ENCODE data around the gene CAMP. TPM values are rescaled to one million over a fixed set of nuclear protein-coding genes. Genes with fewer than 3 reads are reported as not detected.
"Not testable (repeated sequence)": the region's sequence is repeated elsewhere in the genome, so short reads cannot be mapped to it uniquely, and the experiment has no call there.

Gene CAMP
- total RNA-seq, 4 donors from 2014 or later: not detected

DNA sequence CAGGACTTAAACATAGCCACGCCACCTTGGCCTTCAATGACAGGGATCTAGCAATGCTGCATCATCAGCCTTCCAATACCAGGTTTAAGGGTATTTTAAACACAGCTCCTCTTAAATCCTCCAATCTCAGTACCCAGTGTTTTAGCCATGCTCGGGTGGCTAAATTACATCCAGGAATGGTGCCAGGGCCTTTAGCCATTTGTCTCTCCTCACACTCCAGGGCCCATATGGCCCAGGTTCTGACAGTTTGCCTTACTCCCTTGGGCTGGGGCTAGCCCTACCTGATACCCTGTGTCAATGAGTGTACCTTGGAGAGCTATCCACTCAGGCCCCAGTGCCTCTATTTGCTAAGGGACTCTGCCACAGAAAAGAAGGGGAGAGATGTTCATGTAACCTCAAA, 47.0 kb downstream of the CAMP start:
- intact Hi-C loops (cut with DNase I; ENCODE audit: low total_unique reads) (loop anchor here (5.0 to 10.0 kb wide), 2 partner anchors 164 to 1042 kb away; partner anchors contain the start of gene PLXNB1), in situ Hi-C loops (cut with MboI; ENCODE audit: low pct_ligation_motif_present in 1 of 4, low pct_unique_long_range_greater_than_20kb in 1 of 4, low sequenced_read_pairs in 3 of 4) (loop anchor here in 2 of 4 donors (5.0 to 10.0 kb wide), 3 partner anchors 134 to 167 kb away; partner anchors contain the start of gene PLXNB1 (in 1 of the 2))
- no peak for DNase-seq
- TF ChIP-seq, protein P1, sequence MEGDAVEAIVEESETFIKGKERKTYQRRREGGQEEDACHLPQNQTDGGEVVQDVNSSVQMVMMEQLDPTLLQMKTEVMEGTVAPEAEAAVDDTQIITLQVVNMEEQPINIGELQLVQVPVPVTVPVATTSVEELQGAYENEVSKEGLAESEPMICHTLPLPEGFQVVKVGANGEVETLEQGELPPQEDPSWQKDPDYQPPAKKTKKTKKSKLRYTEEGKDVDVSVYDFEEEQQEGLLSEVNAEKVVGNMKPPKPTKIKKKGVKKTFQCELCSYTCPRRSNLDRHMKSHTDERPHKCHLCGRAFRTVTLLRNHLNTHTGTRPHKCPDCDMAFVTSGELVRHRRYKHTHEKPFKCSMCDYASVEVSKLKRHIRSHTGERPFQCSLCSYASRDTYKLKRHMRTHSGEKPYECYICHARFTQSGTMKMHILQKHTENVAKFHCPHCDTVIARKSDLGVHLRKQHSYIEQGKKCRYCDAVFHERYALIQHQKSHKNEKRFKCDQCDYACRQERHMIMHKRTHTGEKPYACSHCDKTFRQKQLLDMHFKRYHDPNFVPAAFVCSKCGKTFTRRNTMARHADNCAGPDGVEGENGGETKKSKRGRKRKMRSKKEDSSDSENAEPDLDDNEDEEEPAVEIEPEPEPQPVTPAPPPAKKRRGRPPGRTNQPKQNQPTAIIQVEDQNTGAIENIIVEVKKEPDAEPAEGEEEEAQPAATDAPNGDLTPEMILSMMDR (IDR thresholded peaks at IDR 0.05): no peak
- TF ChIP-seq POLR2AphosphoS5 (IDR thresholded peaks at IDR 0.05): no peak
- TF ChIP-seq EP300 (IDR thresholded peaks at IDR 0.05; ENCODE audit: low read depth): no peak
- TF ChIP-seq POLR2A (IDR thresholded peaks at IDR 0.05): no peak
- Histone ChIP-seq H3K27ac (no peak overlapping the region), H3K27me3 (no peaks in the 10 kb centered on the region), H3K4me3 (no peak overlapping the region), H3K36me3 (peaks cover 0 to 6% (median 0%) of the 10 kb centered on the region in 4 donors), H3K4me1 (peaks cover 0 to 22% (median 14%) of the 10 kb centered on the region in 4 donors), H3K9me3 (no peaks in the 10 kb centered on the region)
- WGBS, 2 donors (ENCODE audit: low coverage in 1 of 2): 85 to 100% methylated on average over 1 to 2 of the region's 2 CpGs

DNA sequence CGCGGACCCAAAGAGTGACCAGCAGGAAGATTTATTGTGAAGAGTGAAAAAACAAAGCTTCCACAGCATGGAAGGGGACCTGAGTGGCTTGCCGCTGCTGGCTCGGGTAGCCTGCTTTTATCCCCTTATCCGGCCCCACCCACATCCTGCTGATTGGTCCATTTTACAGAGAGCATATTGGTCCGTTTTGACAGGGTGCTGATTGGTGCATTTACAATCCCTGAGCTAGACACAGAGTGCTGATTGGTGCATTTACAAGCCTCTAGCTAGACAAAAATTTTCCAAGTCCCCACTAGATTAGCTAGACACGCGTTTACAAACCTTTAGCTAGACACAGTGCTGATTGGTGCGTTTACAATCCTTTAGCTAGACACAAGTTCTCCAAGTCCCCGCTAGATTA, 47.9 kb downstream of the CAMP start:
- not testable (repeated sequence) for H3K4me3 ChIP-seq, H3K27ac ChIP-seq, H3K27me3 ChIP-seq, DNase-seq, H3K9me3 ChIP-seq, H3K36me3 ChIP-seq
- in situ Hi-C loops (cut with MboI; ENCODE audit: low pct_ligation_motif_present in 1 of 4, low pct_unique_long_range_greater_than_20kb in 1 of 4, low sequenced_read_pairs in 3 of 4): loop anchor here in 2 of 4 donors (5.0 to 10.0 kb wide), 3 partner anchors 134 to 166 kb away; partner anchors contain the start of gene PLXNB1 (in 1 of the 2)
- intact Hi-C loops (cut with DNase I; ENCODE audit: low total_unique reads): loop anchor here (5.0 to 10.0 kb wide), 2 partner anchors 164 to 1041 kb away; partner anchors contain the start of gene PLXNB1
- 92 to 94% methylated on average over 2 to 10 of the region's 10 CpGs for WGBS, 2 donors (ENCODE audit: low coverage in 1 of 2)
- H3K4me1 ChIP-seq: peaks cover 0 to 22% (median 14%) of the 10 kb centered on the region in 4 donors

DNA sequence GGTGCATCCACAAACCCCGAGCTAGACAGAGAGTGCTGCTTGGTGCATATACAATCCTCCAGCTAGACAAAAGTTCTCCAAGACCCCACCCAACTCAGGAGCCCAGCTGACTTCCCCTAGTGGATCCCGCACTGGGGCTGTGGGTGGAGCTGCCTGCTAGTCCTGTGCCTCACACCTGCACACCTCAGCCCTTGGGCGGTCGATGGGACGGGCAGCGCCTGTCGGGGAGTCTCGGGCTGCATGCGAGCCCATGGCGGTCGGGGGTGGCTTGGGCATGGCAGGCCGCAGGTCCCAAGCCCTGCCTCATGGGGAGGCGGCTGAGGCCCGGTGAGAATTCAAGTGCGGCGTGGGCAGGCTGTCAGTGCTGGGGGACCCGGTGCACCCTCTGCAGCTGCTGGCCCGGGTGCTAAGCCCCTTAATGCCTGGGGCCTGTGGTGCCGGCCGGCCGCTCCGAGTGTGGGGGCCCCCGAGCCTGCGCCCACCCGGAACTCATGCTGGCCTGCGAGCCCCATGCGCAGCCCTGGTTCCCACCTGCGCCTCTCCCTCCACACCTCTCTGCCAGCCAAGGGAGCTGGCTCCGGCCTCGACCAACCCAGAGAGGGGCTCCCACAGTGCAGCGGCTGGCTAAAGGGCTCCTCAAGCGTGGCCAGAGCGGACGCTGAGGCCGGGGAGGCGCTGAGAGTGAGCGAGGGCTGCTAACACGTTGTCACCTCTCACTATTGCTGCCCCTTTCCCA, 48.6 kb downstream of the CAMP start:
- no peak for TF ChIP-seq EP300 (IDR thresholded peaks at IDR 0.05; ENCODE audit: low read depth)
- H3K4me1 ChIP-seq: peaks cover 0 to 22% (median 14%) of the 10 kb centered on the region in 4 donors
- no peaks in the 10 kb centered on the region for H3K36me3 ChIP-seq
- H3K27me3 ChIP-seq: no peaks in the 10 kb centered on the region
- in situ Hi-C loops (cut with MboI; ENCODE audit: low pct_ligation_motif_present in 1 of 4, low pct_unique_long_range_greater_than_20kb in 1 of 4, low sequenced_read_pairs in 3 of 4) (loop anchor here in 2 of 4 donors (5.0 to 10.0 kb wide), 3 partner anchors 133 to 165 kb away; partner anchors contain the start of gene PLXNB1 (in 1 of the 2)), intact Hi-C loops (cut with DNase I; ENCODE audit: low total_unique reads) (loop anchor here (5.0 to 10.0 kb wide), 2 partner anchors 163 to 1040 kb away; partner anchors contain the start of gene PLXNB1)
- WGBS, 2 donors (ENCODE audit: low coverage in 1 of 2): 98% methylated on average over 26 of the region's 38 CpGs; no CpG with 5 or more reads in 1 of the 2 donors
- H3K9me3 ChIP-seq: no peaks in the 10 kb centered on the region
- no peak overlapping the region for H3K4me3 ChIP-seq
- DNase-seq: no peak
- H3K27ac ChIP-seq: no peak overlapping the region

DNA sequence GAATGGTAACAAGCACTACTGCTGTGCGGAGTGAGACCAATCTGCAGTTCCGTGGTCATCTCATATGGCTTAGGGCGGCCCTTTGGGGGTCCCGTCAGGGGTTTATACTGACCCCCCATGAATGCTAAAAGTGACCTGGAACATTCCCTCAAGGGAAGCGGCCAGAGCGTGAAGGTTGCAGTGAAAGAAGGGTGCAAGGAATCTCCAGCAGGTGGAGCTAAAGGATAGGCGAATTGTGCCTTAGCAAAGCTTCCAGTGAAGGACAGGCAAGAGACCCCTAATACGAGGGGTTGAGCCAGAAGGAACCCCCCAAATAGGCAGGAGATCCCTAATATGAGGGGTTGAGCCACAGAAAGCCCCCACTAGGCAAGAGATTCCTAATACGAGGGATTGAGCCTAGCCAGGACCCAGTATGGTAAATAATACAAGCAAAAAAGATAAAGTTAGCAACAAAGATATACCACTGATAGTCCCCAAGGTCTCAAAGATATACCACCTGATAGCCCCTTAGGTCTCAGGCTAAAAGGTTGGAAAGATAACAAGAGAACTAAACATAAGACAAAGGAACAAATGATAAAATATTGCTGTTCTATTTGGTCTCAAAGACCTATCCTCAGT, 50.4 kb downstream of the CAMP start:
- Histone ChIP-seq H3K27ac (no peak overlapping the region), H3K9me3 (no peaks in the 10 kb centered on the region), H3K4me3 (no peak overlapping the region), H3K4me1 (peaks cover 0 to 10% (median 4%) of the 10 kb centered on the region in 4 donors), H3K27me3 (no peaks in the 10 kb centered on the region), H3K36me3 (no peaks in the 10 kb centered on the region)
- WGBS, 2 donors (ENCODE audit: low coverage in 1 of 2): 6 to 10% methylated on average over 2 to 9 of the region's 9 CpGs
- no peak for TF ChIP-seq POLR2A (IDR thresholded peaks at IDR 0.05)
- TF ChIP-seq EP300 (IDR thresholded peaks at IDR 0.05; ENCODE audit: low read depth): no peak
- TF ChIP-seq, protein P1 (IDR thresholded peaks at IDR 0.05): peak; percentile 68 to 80 (median 77)
- no peak for TF ChIP-seq POLR2AphosphoS5 (IDR thresholded peaks at IDR 0.05)
- in situ Hi-C loops (cut with MboI; ENCODE audit: low pct_ligation_motif_present in 1 of 4, low pct_unique_long_range_greater_than_20kb in 1 of 4, low sequenced_read_pairs in 3 of 4) (loop anchor here in 2 of 4 donors (5.0 to 10.0 kb wide), 3 partner anchors 131 to 164 kb away; partner anchors contain the start of gene PLXNB1 (in 1 of the 2)), intact Hi-C loops (cut with DNase I; ENCODE audit: low total_unique reads) (loop anchor here (5.0 to 10.0 kb wide), 2 partner anchors 161 to 1039 kb away; partner anchors contain the start of gene PLXNB1)
- peak; percentile 55 for DNase-seq
